Measurements from ENCODE around the gene HLA-DPA1.
A peak's percentile ranks its signal among the peaks of the same experiment; 100 is the strongest.
"Not testable (repeated sequence)": the region's sequence is repeated elsewhere in the genome, so short reads cannot be mapped to it uniquely, and the experiment has no call there.

The HLA-DPA1 gene

GRCh38 chr6:33073431-33073871 is at the start of gene HLA-DPA1:
TSS of gene HLA-DPA1 (minus strand) at chr6:33073649.
- no peak for DNase-seq (ENCODE audit: low read depth)

- no peak for DNase-seq (ENCODE audit: low read depth)
Measured at GRCh38 chr6:33123181-33123580, 49.7 kb upstream of the HLA-DPA1 start.

- DNase-seq (ENCODE audit: low read depth), result no peak
Measured at GRCh38 chr6:33120001-33120400, 46.6 kb upstream of the HLA-DPA1 start.

GRCh38 chr6:33118525-33119123 is 45.2 kb upstream of the HLA-DPA1 start:
- DNase-seq (ENCODE audit: low read depth), result peak; percentile 34

GRCh38 chr6:33117811-33118277 is 44.4 kb upstream of the HLA-DPA1 start:
- no peak for DNase-seq (ENCODE audit: low read depth)

- DNase-seq (ENCODE audit: low read depth), result no peak
Measured at GRCh38 chr6:33116841-33117711, 43.6 kb upstream of the HLA-DPA1 start.

GRCh38 chr6:33116417-33116816 is 43.0 kb upstream of the HLA-DPA1 start:
- no peak for DNase-seq (ENCODE audit: low read depth)

GRCh38 chr6:33114406-33114805 is 41.0 kb upstream of the HLA-DPA1 start:
- DNase-seq (ENCODE audit: low read depth), result no peak

GRCh38 chr6:33113755-33114154 is 40.3 kb upstream of the HLA-DPA1 start:
- no peak for DNase-seq (ENCODE audit: low read depth)

GRCh38 chr6:33112148-33112547 is 38.7 kb upstream of the HLA-DPA1 start:
- no peak for DNase-seq (ENCODE audit: low read depth)

GRCh38 chr6:33108307-33108706 is 34.9 kb upstream of the HLA-DPA1 start:
- DNase-seq (ENCODE audit: low read depth), result no peak

GRCh38 chr6:33107641-33108040 is 34.2 kb upstream of the HLA-DPA1 start:
- no peak for DNase-seq (ENCODE audit: low read depth)

GRCh38 chr6:33105916-33106871 is 32.7 kb upstream of the HLA-DPA1 start:
- DNase-seq (ENCODE audit: low read depth), result no peak

GRCh38 chr6:33105386-33105785 is 31.9 kb upstream of the HLA-DPA1 start:
- DNase-seq (ENCODE audit: low read depth), result no peak

GRCh38 chr6:33104887-33105286 is 31.4 kb upstream of the HLA-DPA1 start:
- no peak for DNase-seq (ENCODE audit: low read depth)

- no peak for DNase-seq (ENCODE audit: low read depth)
Measured at GRCh38 chr6:33103776-33104175, 30.3 kb upstream of the HLA-DPA1 start.

- DNase-seq (ENCODE audit: low read depth), result not testable (repeated sequence)
Measured at GRCh38 chr6:33101121-33101737, 27.8 kb upstream of the HLA-DPA1 start.

- no peak for DNase-seq (ENCODE audit: low read depth)
Measured at GRCh38 chr6:33095681-33096080, 22.2 kb upstream of the HLA-DPA1 start.

GRCh38 chr6:33093855-33094254 is 20.4 kb upstream of the HLA-DPA1 start:
- DNase-seq (ENCODE audit: low read depth), result no peak

GRCh38 chr6:33092385-33092784 is 18.9 kb upstream of the HLA-DPA1 start:
- DNase-seq (ENCODE audit: low read depth), result no peak

- DNase-seq (ENCODE audit: low read depth), result no peak
Measured at GRCh38 chr6:33091957-33092356, 18.5 kb upstream of the HLA-DPA1 start.
